ENCODE data around the gene TMUB2. TPM values are rescaled to one million over a fixed set of nuclear protein-coding genes. Genes with fewer than 3 reads are reported as not detected.

The TMUB2 gene
- polyA plus RNA-seq, 1 of the 3 experiments (the other 2 are of a cell fraction), result 49.5 TPM

- WGBS (ENCODE audit: low lambda C conversion rate), result 95% methylated on average over 28 of the region's 54 CpGs
- Histone ChIP-seq H3K27ac (ENCODE audit: low read depth in 2 of 2, low read length in 1 of 2) (no peak overlapping the region), H3K4me1 (ENCODE audit: control insufficient read depth in 1 of 2, insufficient read depth in 2 of 2, low read depth in 1 of 2, low read length in 1 of 2) (no peaks in the 10 kb centered on the region), H3K36me3 (replicated peaks in 1 of 2; ENCODE audit: control insufficient read depth in 1 of 2, insufficient read depth in 2 of 2, low read length in 1 of 2) (peaks cover 4 to 7% of the 10 kb centered on the region in 2 experiments), H3K4me2 (no peak overlapping the region), H3K79me2 (ENCODE audit: insufficient read depth) (peaks cover 2% of the 10 kb centered on the region), H3K4me3 (ENCODE audit: low read depth in 2 of 2, low read length in 1 of 2) (no peak overlapping the region), H3K9ac (no peak overlapping the region), H3K27me3 (ENCODE audit: insufficient read depth) (no peaks in the 10 kb centered on the region), H3K9me3 (no peaks in the 10 kb centered on the region), H3F3A (replicated peaks; ENCODE audit: insufficient read depth) (peaks cover 13% of the 10 kb centered on the region), H2AFZ (ENCODE audit: low read depth) (no peak overlapping the region), H4K20me1 (ENCODE audit: insufficient read depth) (no peaks in the 10 kb centered on the region), H3K9me2 (no peaks in the 10 kb centered on the region)
- TF ChIP-seq RAD21 (IDR thresholded peaks at IDR 0.05; ENCODE audit: low read length), result no peak
- no peak for TF ChIP-seq TAF1 (IDR thresholded peaks at IDR 0.05; ENCODE audit: borderline replicate concordance, low read depth, low read length)
- TF ChIP-seq IRF3 (IDR thresholded peaks at IDR 0.05; ENCODE audit: low read depth, low read length), result no peak
- TF ChIP-seq EP300 (IDR thresholded peaks at IDR 0.05; ENCODE audit: borderline replicate concordance in 1 of 2, low read depth in 1 of 2, low read length in 1 of 2), result no peak
- TF ChIP-seq RXRA (IDR thresholded peaks at IDR 0.05; ENCODE audit: borderline replicate concordance, low read depth), result no peak
- TF ChIP-seq SIN3A (IDR thresholded peaks at IDR 0.05; ENCODE audit: borderline replicate concordance, low read depth, low read length), result no peak
- no peak for TF ChIP-seq TCF12 (IDR thresholded peaks at IDR 0.05)
- TF ChIP-seq REST (IDR thresholded peaks at IDR 0.05; ENCODE audit: low read depth, low read length), result no peak
- TF ChIP-seq FOSL2 (IDR thresholded peaks at IDR 0.05; ENCODE audit: borderline replicate concordance, low read depth), result no peak
- TF ChIP-seq ZBTB33 (IDR thresholded peaks at IDR 0.05; ENCODE audit: borderline replicate concordance, low read depth), result no peak
- no peak for TF ChIP-seq TEAD4 (IDR thresholded peaks at IDR 0.05; ENCODE audit: borderline replicate concordance, insufficient read depth)
- no peak for TF ChIP-seq USF1 (IDR thresholded peaks at IDR 0.05; ENCODE audit: borderline replicate concordance, low read depth)
- TF ChIP-seq USF2 (IDR thresholded peaks at IDR 0.05; ENCODE audit: borderline replicate concordance, low read depth, low read length), result no peak
- TF ChIP-seq EZH2phosphoT487 (IDR thresholded peaks at IDR 0.05; ENCODE audit: borderline replicate concordance, low read depth), result no peak
- no peak for TF ChIP-seq CHD2 (IDR thresholded peaks at IDR 0.05; ENCODE audit: low read length, partially characterized antibody)
- TF ChIP-seq GATA2 (CRISPR knock-in tag; IDR thresholded peaks at IDR 0.05), result no peak
- no peak for TF ChIP-seq MXI1 (IDR thresholded peaks at IDR 0.05; ENCODE audit: low read depth, low read length)
- no peak for TF ChIP-seq GABPA (IDR thresholded peaks at IDR 0.05; ENCODE audit: low read depth)
- CTCF ChIA-PET, result no interaction called here
- POLR2A ChIA-PET, result no interaction called here
- DNase-seq, result no peak
Measured at GRCh38 chr17:44176671-44177501, 9.9 kb upstream of the TMUB2 start.
